HFFc6 (cell line): ENCODE results near the gene PLXNA4. TPM values are rescaled to one million over a fixed set of nuclear protein-coding genes. Genes with fewer than 3 reads are reported as not detected.

Source experiments
- DNase-seq: peaks from one replicate; pipeline ENCODE4 v3.0.0-alpha.2; 2018
- H3K27ac Mint-ChIP-seq: 2 replicates; pipeline ENCODE4 v1.8.0; 2020; ENCODE audit warnings: mild to moderate bottlenecking, mixed read lengths
- H3K27me3 Mint-ChIP-seq: 2 replicates; pipeline ENCODE4 v1.8.0; 2021; ENCODE audit warnings: mild to moderate bottlenecking, moderate library complexity, mixed read lengths; ENCODE audit not compliant: insufficient read depth
- H3K36me3 Mint-ChIP-seq: 2 replicates; pipeline ENCODE4 v1.8.0; 2021; ENCODE audit warnings: low read depth, mixed read lengths
- H3K4me1 Mint-ChIP-seq: 2 replicates; pipeline ENCODE4 v1.8.0; 2020; ENCODE audit warnings: low read depth, mixed read lengths
- H3K4me3 Mint-ChIP-seq: 2 replicates; pipeline ENCODE4 v1.8.0; 2020; ENCODE audit warnings: mild to moderate bottlenecking, moderate library complexity, mixed read lengths
- H3K9me3 Mint-ChIP-seq: 2 replicates; pipeline ENCODE4 v1.8.0; 2020; ENCODE audit warnings: mild to moderate bottlenecking, mixed read lengths
- CTCF ChIP-seq: fragments of 200-600 bp; sonication (generic); IDR thresholded peaks from 2 replicates; pipeline ENCODE4 v1.5.0; 2021; ENCODE audit warnings: antibody characterized with exemption, mild to moderate bottlenecking
- total RNA-seq, 6 experiments: library from RNA; stranded (reverse); fragmentation: NEBNext Ultra II Directional; extraction: Animal tissue kit (Norgen Biotek cat#: 25700); gene quantifications; 2 replicates in 1 of 6; 3 replicates in 5 of 6; pipeline ENCODE4 v1.2.3, GENCODE V29; 2021

The PLXNA4 gene
- total RNA-seq, 6 experiments from 2014 or later, result 0.02 to 0.14 (median 0.05) TPM; not detected in 2

- no peaks in the 10 kb centered on the region for H3K36me3 Mint-ChIP-seq
- DNase-seq, result no peak
- TF ChIP-seq CTCF, result no peak
- no peak overlapping the region for H3K27ac Mint-ChIP-seq
- no peaks in the 10 kb centered on the region for H3K9me3 Mint-ChIP-seq
- H3K4me3 Mint-ChIP-seq, result no peak overlapping the region
- H3K27me3 Mint-ChIP-seq, result peaks cover 40% of the 10 kb centered on the region
- H3K4me1 Mint-ChIP-seq, result no peaks in the 10 kb centered on the region
Observed at GRCh38 chr7:132097550-132098134, 478.6 kb downstream of the PLXNA4 start.

GRCh38 chr7:132095111-132095765, 481.0 kb downstream of the PLXNA4 start:
- Mint-ChIP-seq H3K27ac (no peak overlapping the region), H3K36me3 (no peaks in the 10 kb centered on the region), H3K4me3 (no peak overlapping the region), H3K27me3 (peaks cover 44% of the 10 kb centered on the region), H3K4me1 (no peaks in the 10 kb centered on the region), H3K9me3 (no peaks in the 10 kb centered on the region)
- DNase-seq, result no peak
- no peak for TF ChIP-seq CTCF

GRCh38 chr7:132092106-132092505, 484.2 kb downstream of the PLXNA4 start:
- no peak for DNase-seq
- TF ChIP-seq CTCF, result no peak
- no peak overlapping the region for H3K27ac Mint-ChIP-seq
- H3K36me3 Mint-ChIP-seq, result no peaks in the 10 kb centered on the region
- no peak overlapping the region for H3K4me3 Mint-ChIP-seq
- H3K27me3 Mint-ChIP-seq, result peaks cover 47% of the 10 kb centered on the region
- H3K4me1 Mint-ChIP-seq, result no peaks in the 10 kb centered on the region
- no peaks in the 10 kb centered on the region for H3K9me3 Mint-ChIP-seq

GRCh38 chr7:132091706-132092105, 484.6 kb downstream of the PLXNA4 start:
- TF ChIP-seq CTCF, result no peak
- no peak for DNase-seq
- Mint-ChIP-seq H3K27me3 (peaks cover 43% of the 10 kb centered on the region), H3K4me3 (no peak overlapping the region), H3K36me3 (no peaks in the 10 kb centered on the region), H3K27ac (no peak overlapping the region), H3K9me3 (no peaks in the 10 kb centered on the region), H3K4me1 (no peaks in the 10 kb centered on the region)

- H3K27me3 Mint-ChIP-seq, result peaks cover 42% of the 10 kb centered on the region
- H3K4me3 Mint-ChIP-seq, result no peak overlapping the region
- no peaks in the 10 kb centered on the region for H3K9me3 Mint-ChIP-seq
- H3K27ac Mint-ChIP-seq, result no peak overlapping the region
- TF ChIP-seq CTCF, result no peak
- H3K4me1 Mint-ChIP-seq, result no peaks in the 10 kb centered on the region
- H3K36me3 Mint-ChIP-seq, result no peaks in the 10 kb centered on the region
- DNase-seq, result no peak
Observed at GRCh38 chr7:132090444-132090843, 485.8 kb downstream of the PLXNA4 start.
